Skin epidermis (tissue), 12 donors: Measurements from ENCODE around the gene JAKMIP2.

ENCODE experiments used
- H3K27ac ChIP-seq, 21 experiments: fragments of 200-600 bp; sonication (generic) in 11 of 21; one replicate each; pipeline ENCODE4 v1.5.0; 2020; ENCODE audit warnings: mild to moderate bottlenecking in 3 of 21, inconsistent platforms in 2 of 21, moderate library complexity in 2 of 21
- H3K4me3 ChIP-seq, 7 experiments: fragments of 200-600 bp; sonication (generic) in 2 of 7; one replicate each; pipeline ENCODE4 v1.5.0; 2020; ENCODE audit warnings: inconsistent platforms in 2 of 7, mild to moderate bottlenecking in 2 of 7, moderate library complexity in 1 of 7

Gene JAKMIP2

GRCh38 chr5:147713550-147714295, 68.8 kb downstream of the JAKMIP2 start:
- H3K27ac ChIP-seq, result no peak overlapping the region
- no peak overlapping the region for H3K4me3 ChIP-seq

- H3K27ac ChIP-seq, result no peak overlapping the region
Observed at GRCh38 chr5:147712598-147712997, 69.9 kb downstream of the JAKMIP2 start.

GRCh38 chr5:147712019-147712418, 70.5 kb downstream of the JAKMIP2 start:
- Histone ChIP-seq H3K27ac (no peak overlapping the region), H3K4me3 (no peak overlapping the region)

More at GRCh38 chr5:147712598-147712997, 69.9 kb downstream of the JAKMIP2 start:
- no peak overlapping the region for H3K4me3 ChIP-seq

GRCh38 chr5:147711019-147711418, 71.5 kb downstream of the JAKMIP2 start:
- Histone ChIP-seq H3K4me3 (no peak overlapping the region), H3K27ac (no peak overlapping the region)

- H3K4me3 ChIP-seq, result no peak overlapping the region
- no peak overlapping the region for H3K27ac ChIP-seq
Observed at GRCh38 chr5:147708708-147709107, 73.8 kb downstream of the JAKMIP2 start.

- Histone ChIP-seq H3K4me3 (no peak overlapping the region), H3K27ac (no peak overlapping the region)
Observed at GRCh38 chr5:147704544-147704943, 78.0 kb downstream of the JAKMIP2 start.

GRCh38 chr5:147701468-147701867, 81.1 kb downstream of the JAKMIP2 start:
- Histone ChIP-seq H3K27ac (no peak overlapping the region), H3K4me3 (no peak overlapping the region)

- no peak overlapping the region for H3K27ac ChIP-seq
Observed at GRCh38 chr5:147699496-147700088, 82.9 kb downstream of the JAKMIP2 start.

GRCh38 chr5:147697380-147697779, 85.1 kb downstream of the JAKMIP2 start:
- Histone ChIP-seq H3K27ac (no peak overlapping the region), H3K4me3 (no peak overlapping the region)

More at GRCh38 chr5:147699496-147700088, 82.9 kb downstream of the JAKMIP2 start:
- H3K4me3 ChIP-seq, result no peak overlapping the region

GRCh38 chr5:147694772-147695171, 87.8 kb downstream of the JAKMIP2 start:
- Histone ChIP-seq H3K4me3 (no peak overlapping the region), H3K27ac (no peak overlapping the region)

GRCh38 chr5:147693233-147693632, 89.3 kb downstream of the JAKMIP2 start:
- Histone ChIP-seq H3K4me3 (no peak overlapping the region), H3K27ac (no peak overlapping the region)

GRCh38 chr5:147691130-147691529, 91.4 kb downstream of the JAKMIP2 start:
- Histone ChIP-seq H3K27ac (no peak overlapping the region), H3K4me3 (no peak overlapping the region)

GRCh38 chr5:147690595-147690994, 91.9 kb downstream of the JAKMIP2 start:
- H3K27ac ChIP-seq, result no peak overlapping the region
- no peak overlapping the region for H3K4me3 ChIP-seq

GRCh38 chr5:147689426-147689825, 93.1 kb downstream of the JAKMIP2 start:
- H3K27ac ChIP-seq, result no peak overlapping the region
- H3K4me3 ChIP-seq, result no peak overlapping the region

- no peak overlapping the region for H3K27ac ChIP-seq
- H3K4me3 ChIP-seq, result no peak overlapping the region
Observed at GRCh38 chr5:147688656-147689356, 93.7 kb downstream of the JAKMIP2 start.

- Histone ChIP-seq H3K27ac (no peak overlapping the region), H3K4me3 (no peak overlapping the region)
Observed at GRCh38 chr5:147687118-147687517, 95.4 kb downstream of the JAKMIP2 start.

GRCh38 chr5:147686421-147686820, 96.1 kb downstream of the JAKMIP2 start:
- no peak overlapping the region for H3K4me3 ChIP-seq
- no peak overlapping the region for H3K27ac ChIP-seq

GRCh38 chr5:147685993-147686392, 96.5 kb downstream of the JAKMIP2 start:
- Histone ChIP-seq H3K27ac (no peak overlapping the region), H3K4me3 (no peak overlapping the region)

GRCh38 chr5:147675168-147675567, 107.4 kb downstream of the JAKMIP2 start:
- H3K4me3 ChIP-seq, result no peak overlapping the region
- no peak overlapping the region for H3K27ac ChIP-seq

GRCh38 chr5:147674411-147674810, 108.1 kb downstream of the JAKMIP2 start:
- no peak overlapping the region for H3K27ac ChIP-seq

GRCh38 chr5:147673791-147674190, 108.7 kb downstream of the JAKMIP2 start:
- Histone ChIP-seq H3K27ac (no peak overlapping the region), H3K4me3 (no peak overlapping the region)

More at GRCh38 chr5:147674411-147674810, 108.1 kb downstream of the JAKMIP2 start:
- no peak overlapping the region for H3K4me3 ChIP-seq
